Neural progenitor cell (in vitro differentiated cells): ENCODE data around the gene CMYA5. TPM values are rescaled to one million over a fixed set of nuclear protein-coding genes. Genes with fewer than 3 reads are reported as not detected.

ENCODE experiments used
- DNase-seq: peaks from one replicate; pipeline ENCODE4 v3.0.0-alpha.2; 2016; ENCODE audit warnings: low spot score
- H2AFZ ChIP-seq: fragments of 200-600 bp; sonication (generic); replicated peaks from 2 replicates; pipeline ENCODE4 v1.6.1; 2016; ENCODE audit warnings: antibody characterized with exemption
- H3F3A ChIP-seq: fragments of 200-600 bp; sonication (generic); 2 replicates; pipeline ENCODE4 v1.6.1; 2016; ENCODE audit warnings: antibody characterized with exemption, low read depth
- H3K27ac ChIP-seq: fragments of 200-600 bp; sonication (generic); 2 replicates; pipeline ENCODE4 v1.5.1; 2016; ENCODE audit warnings: mild to moderate bottlenecking
- H3K27me3 ChIP-seq: fragments of 200-600 bp; sonication (generic); 2 replicates; pipeline ENCODE4 v1.6.1; 2016; ENCODE audit warnings: mild to moderate bottlenecking, moderate library complexity
- H3K36me3 ChIP-seq: fragments of 200-600 bp; sonication (generic); 2 replicates; pipeline ENCODE4 v1.5.1; 2016
- H3K4me1 ChIP-seq: fragments of 200-600 bp; sonication (generic); 2 replicates; pipeline ENCODE4 v1.6.1; 2016; ENCODE audit warnings: mixed run types
- H3K4me2 ChIP-seq: fragments of 200-600 bp; sonication (generic); 2 replicates; pipeline ENCODE4 v1.6.1; 2016
- H3K4me3 ChIP-seq: fragments of 200-600 bp; sonication (generic); 2 replicates; pipeline ENCODE4 v1.5.1; 2016
- H3K79me2 ChIP-seq: fragments of 200-600 bp; sonication (generic); 2 replicates; pipeline ENCODE4 v1.6.1; 2016; ENCODE audit warnings: low read depth
- H3K9ac ChIP-seq: fragments of 200-600 bp; sonication (generic); 2 replicates; pipeline ENCODE4 v1.6.1; 2016
- H3K9me3 ChIP-seq: fragments of 200-600 bp; sonication (generic); 2 replicates; pipeline ENCODE4 v1.5.1; 2016; ENCODE audit warnings: low read depth
- H4K20me1 ChIP-seq: fragments of 200-600 bp; sonication (generic); 2 replicates; pipeline ENCODE4 v1.6.1; 2016; ENCODE audit warnings: low read depth
- H3K27ac Mint-ChIP-seq: 3 replicates; pipeline ENCODE4 v1.8.0; 2021; ENCODE audit warnings: mixed read lengths
- H3K27me3 Mint-ChIP-seq: 2 replicates; pipeline ENCODE4 v1.8.0; 2022; ENCODE audit warnings: low read depth, mild to moderate bottlenecking, inconsistent platforms, moderate library complexity, mixed read lengths; ENCODE audit not compliant: insufficient read depth
- H3K36me3 Mint-ChIP-seq: 3 replicates; pipeline ENCODE4 v1.8.0; 2021; ENCODE audit warnings: mixed read lengths
- H3K4me1 Mint-ChIP-seq: 3 replicates; pipeline ENCODE4 v1.8.0; 2021; ENCODE audit warnings: mixed read lengths
- H3K4me3 Mint-ChIP-seq: 3 replicates; pipeline ENCODE4 v1.8.0; 2021; ENCODE audit warnings: mild to moderate bottlenecking, moderate library complexity, mixed read lengths
- H3K9me3 Mint-ChIP-seq: 3 replicates; pipeline ENCODE4 v1.8.0; 2020; ENCODE audit warnings: mixed read lengths
- CTCF ChIP-seq: fragments of 200-600 bp; sonication (generic); IDR thresholded peaks from 2 replicates; pipeline ENCODE4 v1.5.1; 2017; ENCODE audit warnings: antibody characterized with exemption, mild to moderate bottlenecking
- EZH2 ChIP-seq: fragments of 200-600 bp; sonication (generic); IDR thresholded peaks from 2 replicates; pipeline ENCODE4 v1.6.1; 2017; ENCODE audit warnings: antibody characterized with exemption, mild to moderate bottlenecking, moderate library complexity
- EZH2phosphoT487 ChIP-seq: fragments of 200-600 bp; sonication (generic); IDR thresholded peaks from 2 replicates; pipeline ENCODE4 v1.6.1; 2017; ENCODE audit warnings: antibody characterized with exemption
- total RNA-seq: library from RNA; depleted of rRNA; stranded (reverse); fragments of >200 nt; gene quantifications from 2 replicates; pipeline ENCODE4 v1.2.3, GENCODE V29; 2015; ENCODE audit warnings: low replicate concordance

The CMYA5 gene
- total RNA-seq, 1 donor from 2014 or later = 3.5 TPM

- Histone ChIP-seq H3K9ac (no peak overlapping the region), H3K4me3 (no peak overlapping the region), H3K27me3 (no peaks in the 10 kb centered on the region), H3K4me2 (no peak overlapping the region), H3K4me1 (peaks cover 21% of the 10 kb centered on the region), H3K9me3 (no peaks in the 10 kb centered on the region), H3F3A (peaks cover 15% of the 10 kb centered on the region), H3K79me2 (no peaks in the 10 kb centered on the region), H3K27ac (no peak overlapping the region), H3K36me3 (no peaks in the 10 kb centered on the region), H2AFZ (peak overlapping the region; percentile 7), H4K20me1 (no peaks in the 10 kb centered on the region)
- no peak overlapping the region for H3K27ac Mint-ChIP-seq
- H3K4me1 Mint-ChIP-seq = peaks cover 3% of the 10 kb centered on the region
- no peak overlapping the region for H3K4me3 Mint-ChIP-seq
- peaks cover 15% of the 10 kb centered on the region for H3K27me3 Mint-ChIP-seq
- DNase-seq = no peak
- H3K36me3 Mint-ChIP-seq = no peaks in the 10 kb centered on the region
- TF ChIP-seq CTCF (no peak), EZH2 (no peak), EZH2phosphoT487 (no peak)
- no peaks in the 10 kb centered on the region for H3K9me3 Mint-ChIP-seq
Measured at GRCh38 chr5:79842006-79842881, 152.6 kb downstream of the CMYA5 start.

GRCh38 chr5:79842991-79843390, 153.4 kb downstream of the CMYA5 start:
- TF ChIP-seq EZH2phosphoT487 (no peak), CTCF (no peak), EZH2 (no peak)
- peaks cover 10% of the 10 kb centered on the region for H3K27me3 Mint-ChIP-seq
- no peaks in the 10 kb centered on the region for H3K36me3 Mint-ChIP-seq
- Histone ChIP-seq H3K36me3 (no peaks in the 10 kb centered on the region), H3K79me2 (no peaks in the 10 kb centered on the region), H3K9me3 (no peaks in the 10 kb centered on the region), H3K4me1 (peaks cover 21% of the 10 kb centered on the region), H4K20me1 (no peaks in the 10 kb centered on the region), H3K9ac (no peak overlapping the region), H3K4me2 (no peak overlapping the region), H3F3A (peaks cover 15% of the 10 kb centered on the region), H3K27me3 (no peaks in the 10 kb centered on the region), H3K4me3 (no peak overlapping the region), H3K27ac (no peak overlapping the region), H2AFZ (no peak overlapping the region)
- H3K4me1 Mint-ChIP-seq = no peaks in the 10 kb centered on the region
- H3K4me3 Mint-ChIP-seq = no peak overlapping the region
- no peak overlapping the region for H3K27ac Mint-ChIP-seq
- H3K9me3 Mint-ChIP-seq = no peaks in the 10 kb centered on the region
- no peak for DNase-seq

GRCh38 chr5:79843450-79844388, 154.1 kb downstream of the CMYA5 start:
- H3K79me2 ChIP-seq = no peaks in the 10 kb centered on the region
- H3K9me3 ChIP-seq = no peaks in the 10 kb centered on the region
- H3K27me3 ChIP-seq = no peaks in the 10 kb centered on the region
- no peak overlapping the region for H3K9ac ChIP-seq
- peaks cover 15% of the 10 kb centered on the region for H3F3A ChIP-seq
- DNase-seq = no peak
- Mint-ChIP-seq H3K36me3 (no peaks in the 10 kb centered on the region), H3K4me1 (no peaks in the 10 kb centered on the region), H3K27me3 (peaks cover 8% of the 10 kb centered on the region), H3K9me3 (no peaks in the 10 kb centered on the region), H3K27ac (no peak overlapping the region), H3K4me3 (no peak overlapping the region)
- peaks cover 21% of the 10 kb centered on the region for H3K4me1 ChIP-seq
- no peaks in the 10 kb centered on the region for H4K20me1 ChIP-seq
- H3K4me3 ChIP-seq = no peak overlapping the region
- H2AFZ ChIP-seq = no peak overlapping the region
- H3K27ac ChIP-seq = no peak overlapping the region
- TF ChIP-seq EZH2phosphoT487 (no peak), EZH2 (no peak), CTCF (no peak)
- no peak overlapping the region for H3K4me2 ChIP-seq
- no peaks in the 10 kb centered on the region for H3K36me3 ChIP-seq
